Activated CD8-positive, alpha-beta memory T cell treated with anti-CD3 and anti-CD28 coated beads for 4 hours (primary cell): ENCODE data around the gene SMAP2.
A peak's percentile ranks its signal among the peaks of the same experiment; 100 is the strongest.
"Not testable (repeated sequence)": the region's sequence is repeated elsewhere in the genome, so short reads cannot be mapped to it uniquely, and the experiment has no call there.

Source experiments
- DNase-seq, 2 donors: peaks; one replicate each; pipeline ENCODE4 v3.0.0-alpha.2; 2020; ENCODE audit warnings: low read depth in 2 of 2

Gene SMAP2

DNA sequence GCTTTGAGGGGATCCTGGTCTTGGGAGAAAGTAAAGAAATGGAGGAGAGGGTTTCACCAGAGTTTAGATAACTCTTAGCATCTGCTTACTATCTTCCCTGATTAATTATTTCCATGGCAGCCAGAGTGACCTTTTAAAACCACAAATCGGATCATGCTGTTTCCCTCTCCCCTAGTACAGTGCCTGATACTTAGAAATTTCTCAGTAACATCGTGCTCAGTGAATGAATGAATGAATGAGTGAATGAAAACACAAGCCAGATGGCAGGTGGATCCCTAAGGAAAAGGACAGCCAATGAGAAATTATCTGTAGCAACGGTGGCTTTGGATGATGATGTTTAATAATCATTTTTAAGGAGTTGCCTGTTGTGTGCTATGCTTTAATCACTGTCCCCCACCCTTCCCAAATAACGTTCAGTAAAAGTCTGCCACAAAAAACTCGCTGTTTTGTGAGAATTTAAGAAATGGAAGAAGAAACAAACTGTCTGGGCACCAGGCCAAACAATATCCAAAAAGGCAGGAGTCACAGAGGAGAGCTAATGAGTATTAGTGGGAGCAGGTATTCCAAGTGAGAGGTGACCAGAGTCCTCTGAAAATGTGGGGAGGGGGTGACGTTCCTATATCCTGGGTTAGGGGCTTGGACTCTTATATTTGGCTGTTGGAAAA lies 737 bp upstream of the SMAP2 start:
- DNase-seq: no peak

DNA sequence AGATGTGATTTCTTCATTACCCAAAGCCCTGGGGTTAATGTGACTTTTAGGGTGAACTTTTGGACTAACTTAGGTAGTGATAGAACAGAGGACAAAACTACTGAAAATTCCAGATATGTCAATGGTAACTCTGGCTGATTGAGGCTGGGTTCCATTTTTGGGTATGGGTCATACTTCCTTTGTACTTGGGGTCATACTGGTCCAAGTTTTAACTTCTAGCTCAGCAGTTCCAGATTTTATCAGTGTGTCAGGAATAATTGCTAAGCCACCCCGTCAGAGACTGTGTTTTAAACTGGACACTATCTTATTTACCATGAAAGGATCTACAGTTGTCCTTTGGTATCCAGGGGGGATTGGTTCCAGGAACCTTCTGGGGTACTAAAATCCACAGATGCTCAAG lies 4.0 kb downstream of the SMAP2 start:
- DNase-seq: no peak

DNA sequence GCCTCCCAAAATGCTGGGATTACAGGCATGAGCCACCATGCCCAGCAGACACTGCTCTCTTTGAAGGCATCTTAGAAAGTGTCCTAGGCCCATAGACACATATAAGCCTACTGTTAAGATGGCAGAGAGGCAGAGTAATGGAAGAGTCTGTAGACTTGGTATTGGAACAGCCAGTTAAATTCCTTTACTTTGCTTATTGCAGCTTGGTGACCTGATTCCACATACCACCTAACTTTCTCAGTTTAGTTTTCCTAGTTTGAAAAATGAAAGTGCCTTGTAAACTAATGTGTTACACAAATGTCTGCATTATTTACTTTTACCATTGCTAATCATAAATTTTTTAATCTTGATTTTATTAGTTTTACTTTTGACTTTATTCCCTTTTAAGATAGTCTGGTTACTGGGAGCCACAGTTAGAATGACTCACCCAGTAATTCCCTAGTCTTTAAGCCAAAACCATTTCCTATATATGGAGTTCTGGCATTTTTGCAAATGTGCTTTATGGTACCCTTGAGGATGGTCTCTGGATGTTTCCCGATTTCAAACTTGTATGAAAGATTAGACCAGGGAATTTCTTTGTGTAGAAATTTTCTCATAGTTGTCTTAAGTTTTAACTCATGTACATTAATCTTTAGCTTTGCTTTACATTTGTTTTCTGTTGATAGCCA lies 6.4 kb downstream of the SMAP2 start:
- no peak for DNase-seq

DNA sequence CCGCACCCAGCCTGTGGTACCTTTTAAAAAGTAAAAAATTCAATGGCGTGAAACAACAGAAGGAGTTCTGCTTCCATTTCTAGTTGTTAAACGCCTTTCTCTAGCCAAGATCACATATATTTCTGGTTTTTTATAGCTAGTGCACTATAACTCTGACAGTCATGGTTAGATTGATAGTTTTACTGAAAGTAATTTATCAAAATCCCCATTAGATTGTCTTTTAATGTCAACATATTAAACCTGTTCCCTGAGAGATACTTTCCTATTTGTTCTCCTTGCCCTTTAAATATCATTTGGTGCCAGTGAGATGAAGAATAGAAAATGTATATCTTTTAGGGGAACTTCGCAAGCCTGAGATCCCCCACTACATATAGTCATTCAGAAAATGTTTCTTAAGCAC lies 7.3 kb downstream of the SMAP2 start:
- DNase-seq: no peak

DNA sequence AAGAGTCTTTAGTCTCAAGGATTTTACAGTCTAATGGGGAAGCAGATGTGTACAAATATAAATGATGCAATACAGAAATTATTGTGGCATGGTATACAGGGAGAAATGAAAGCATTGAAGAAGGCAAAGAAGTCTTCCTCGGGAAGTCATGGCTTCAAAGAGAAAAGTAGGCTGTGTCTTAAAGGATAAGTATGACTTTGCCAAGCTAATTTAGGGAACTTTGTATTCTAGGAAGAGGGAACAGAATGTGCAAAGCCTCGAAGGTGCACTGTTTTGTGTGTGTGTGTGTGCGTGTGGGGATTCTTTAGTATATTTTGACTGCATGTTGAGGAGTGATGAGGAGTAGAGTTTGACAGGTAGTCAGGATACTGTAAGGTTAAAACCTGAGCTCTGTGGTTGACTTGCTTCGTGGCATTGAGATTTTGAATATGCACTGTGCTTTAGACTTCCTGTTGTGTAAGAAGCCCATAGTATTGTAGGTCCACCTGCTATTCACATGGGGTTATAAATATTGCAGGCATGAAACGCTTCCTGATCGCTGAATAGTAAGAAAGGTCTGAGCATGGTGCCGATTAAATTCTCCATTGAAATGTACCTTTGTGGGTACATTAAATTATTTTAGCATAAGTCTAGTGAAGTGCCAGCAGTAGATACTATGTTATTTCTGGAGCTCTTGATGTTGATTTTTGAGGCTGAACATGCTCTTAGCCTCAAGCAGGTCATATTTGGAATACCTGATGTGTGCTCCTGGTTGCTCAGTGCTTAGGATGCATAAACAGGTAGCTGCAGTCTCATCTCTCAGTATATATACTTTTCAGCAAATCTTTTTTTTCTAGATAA lies 8.0 kb downstream of the SMAP2 start:
- DNase-seq: no peak

DNA sequence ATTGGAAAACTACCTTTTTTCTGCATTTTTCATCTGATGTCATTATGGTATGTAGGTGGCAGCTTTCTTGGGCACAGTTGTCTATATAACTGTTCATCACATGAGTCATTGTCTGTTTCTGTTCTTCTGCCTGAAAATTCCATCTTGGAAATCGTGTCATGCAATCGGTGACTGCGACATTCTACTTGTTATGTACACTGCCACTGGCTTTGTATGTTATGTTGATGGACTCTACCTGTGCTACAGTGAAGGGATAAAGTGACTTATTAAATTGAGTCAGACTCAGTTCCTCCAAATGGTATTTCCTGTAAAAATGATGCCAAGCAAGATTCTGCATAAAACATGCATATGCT lies 8.6 kb downstream of the SMAP2 start:
- DNase-seq: no peak

DNA sequence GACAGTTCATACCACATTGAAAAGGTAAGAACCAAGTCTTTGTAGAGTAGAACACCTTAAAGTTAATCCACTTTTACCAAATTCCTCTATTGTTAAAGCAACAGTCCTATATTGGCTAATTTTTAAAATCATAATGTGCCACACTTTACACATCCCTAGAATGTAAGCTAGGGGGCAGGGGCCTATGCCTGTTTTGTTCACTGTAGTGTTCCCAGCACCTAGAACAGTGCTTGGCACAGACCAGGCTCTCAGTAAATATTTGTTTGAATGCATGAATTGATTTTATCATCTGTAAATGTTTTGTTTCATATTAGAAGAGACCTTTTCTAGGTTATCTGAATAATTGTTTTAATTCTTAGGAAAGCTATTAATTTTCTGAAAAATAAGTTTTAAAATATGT lies 9.1 kb downstream of the SMAP2 start:
- DNase-seq: no peak

DNA sequence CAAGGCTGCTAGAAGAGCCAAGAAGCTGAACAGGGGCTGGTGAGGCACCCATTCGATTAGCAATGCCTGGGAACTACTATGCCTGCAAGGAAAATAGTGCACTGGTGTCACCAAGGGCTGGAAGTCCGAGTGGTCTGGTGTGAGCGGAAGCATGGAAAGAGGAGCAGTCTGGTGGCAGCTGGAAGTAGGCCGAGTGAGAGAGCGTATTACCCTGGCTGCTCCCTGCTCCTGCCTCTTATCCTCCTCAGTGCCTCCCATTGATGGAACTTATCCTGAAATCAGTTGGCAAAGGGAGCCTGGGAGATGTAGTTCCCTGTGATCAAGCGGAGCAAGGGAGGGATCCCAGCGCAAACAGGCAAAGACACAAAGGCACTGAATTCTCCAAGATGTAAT lies 9.6 kb downstream of the SMAP2 start:
- no peak for DNase-seq

DNA sequence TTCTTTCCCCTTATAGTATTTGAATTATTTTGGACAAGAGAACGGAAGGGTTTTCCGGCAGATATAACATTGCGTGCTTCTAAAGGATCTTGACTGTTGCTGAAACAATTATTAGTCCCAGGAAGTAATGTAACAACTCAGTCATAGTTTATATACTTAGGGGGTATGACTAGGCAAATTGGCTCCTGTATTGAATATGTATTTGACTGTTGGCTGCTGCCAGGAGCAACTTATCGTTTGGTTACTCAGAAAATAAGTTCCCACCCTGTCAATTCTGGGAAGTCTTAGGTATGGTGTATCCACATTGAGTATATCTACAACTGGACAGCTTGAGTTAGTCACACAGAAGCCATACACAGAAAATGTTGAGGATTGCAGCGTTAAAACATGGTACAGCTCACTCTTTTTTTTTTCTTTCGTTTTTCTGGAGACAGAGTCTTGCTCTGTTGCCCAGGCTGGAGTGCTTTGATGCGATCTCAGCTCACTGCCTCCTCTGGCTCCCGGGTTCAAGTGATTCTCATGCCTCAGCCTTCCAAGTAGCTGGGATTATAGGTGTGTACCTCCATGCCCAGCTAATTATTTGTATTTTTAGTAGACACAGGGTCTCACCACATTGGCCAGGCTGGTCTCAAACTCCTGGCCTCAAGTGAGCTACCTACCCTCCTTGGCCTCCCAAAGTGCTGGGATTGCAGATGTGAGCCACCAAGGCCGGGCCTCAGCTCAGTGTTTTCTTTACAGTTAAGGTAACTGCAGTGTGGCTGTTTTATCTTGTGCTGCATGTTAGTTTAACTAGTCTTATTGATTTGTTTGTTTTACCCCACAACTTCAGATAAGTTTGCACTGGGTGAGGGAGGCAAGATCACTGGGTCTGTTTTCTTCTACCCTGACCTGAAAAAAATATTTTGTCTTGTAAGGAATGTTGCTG lies 10.2 kb downstream of the SMAP2 start:
- DNase-seq: no peak

DNA sequence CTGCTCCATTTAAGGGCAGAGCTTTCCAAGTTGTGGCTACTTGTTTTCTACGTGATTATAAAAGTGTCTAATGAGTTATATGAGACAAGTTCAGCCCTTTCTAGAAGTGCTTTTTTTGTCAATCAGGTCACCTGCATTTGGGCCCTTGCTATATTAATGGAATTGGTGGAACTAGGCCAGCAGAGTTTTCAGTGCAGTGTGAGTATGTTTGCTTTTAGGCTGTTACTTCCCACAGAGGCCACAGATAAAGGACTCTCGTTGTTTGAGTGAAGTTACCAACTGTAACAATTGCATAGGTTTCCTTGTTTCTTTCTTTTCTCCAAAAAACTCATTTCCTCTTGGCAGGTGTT lies 10.9 kb downstream of the SMAP2 start:
- no peak for DNase-seq

DNA sequence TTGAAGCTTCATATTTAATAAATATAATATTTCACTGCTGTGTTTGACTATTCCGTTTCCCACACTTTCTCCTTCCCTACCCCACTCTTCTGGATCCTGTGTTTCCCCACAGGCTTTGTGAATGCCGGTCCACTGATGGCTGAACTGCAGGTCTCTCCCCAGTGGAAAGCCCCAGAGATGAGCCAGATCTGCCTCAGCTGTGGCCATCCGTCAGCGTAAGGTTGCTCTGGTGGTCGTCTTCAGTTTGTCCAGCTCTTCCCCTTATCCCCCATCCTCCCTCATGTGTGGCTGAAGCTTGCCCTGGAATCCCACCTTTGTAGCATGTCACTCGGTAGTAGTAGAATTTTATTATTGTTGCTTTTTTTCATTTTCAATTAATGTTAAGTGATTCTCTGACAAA lies 11.4 kb downstream of the SMAP2 start:
- DNase-seq: no peak

DNA sequence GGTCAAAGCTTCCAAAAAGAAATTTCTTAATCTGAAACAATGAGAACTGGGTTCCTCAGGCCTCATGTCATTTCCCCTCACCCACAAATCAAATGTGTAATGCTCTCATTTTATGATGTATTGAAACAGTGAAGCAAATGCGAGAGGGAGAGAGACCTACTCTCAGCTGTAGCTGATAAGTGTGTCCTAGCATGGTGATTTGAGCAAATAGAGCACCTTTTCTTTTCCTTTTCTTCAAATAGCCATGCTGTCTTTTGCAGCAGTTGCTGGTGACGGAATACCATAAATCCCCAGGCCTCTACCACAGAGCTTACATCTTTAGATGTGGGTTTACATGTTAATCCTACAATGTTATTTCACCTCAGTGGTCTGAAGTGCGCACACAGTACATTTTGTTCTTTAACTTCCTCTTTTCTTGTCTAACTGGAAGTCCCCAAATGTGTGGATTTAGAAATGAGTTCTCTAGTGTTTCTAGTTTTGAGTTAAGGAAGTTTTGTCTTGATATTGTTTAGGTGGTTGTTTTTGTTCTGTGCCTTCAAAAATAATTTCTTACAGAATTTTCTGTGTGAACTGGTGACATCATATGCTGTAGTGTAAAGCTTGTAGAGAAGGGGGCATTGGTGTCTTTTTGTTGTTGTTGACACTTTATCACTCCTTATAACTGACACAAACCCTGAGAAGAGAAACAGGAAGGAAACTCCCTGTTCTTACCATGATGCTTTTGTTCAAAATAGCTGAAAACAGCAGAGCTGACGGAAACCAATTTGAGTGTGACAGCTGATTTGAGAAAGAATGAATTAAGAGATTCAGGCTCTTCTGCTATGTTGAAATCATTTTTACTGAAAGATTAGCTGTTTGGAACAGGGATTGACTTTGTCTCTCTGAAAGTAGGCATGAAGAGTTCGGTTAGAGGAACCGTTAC lies 12.2 kb downstream of the SMAP2 start:
- peak in 1 of 2 donors; percentile 45 for DNase-seq

DNA sequence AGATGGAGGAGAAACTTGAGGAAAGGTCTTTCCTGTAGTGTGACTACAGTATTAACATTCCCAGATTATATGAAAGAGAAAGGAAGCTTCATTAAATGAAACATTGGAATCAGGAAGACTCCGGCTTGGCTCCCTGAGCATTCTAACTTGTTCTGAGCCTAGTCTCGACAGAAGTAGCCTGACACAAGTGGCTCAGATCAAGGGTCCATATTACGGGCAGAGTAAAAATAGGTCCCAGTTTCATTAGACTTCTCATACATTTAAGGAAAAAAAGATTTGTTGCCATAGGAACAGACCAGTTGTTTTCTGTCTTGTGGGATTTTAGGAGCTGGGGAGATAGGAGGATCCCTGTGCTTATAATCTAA lies 12.8 kb downstream of the SMAP2 start:
- DNase-seq: no peak

DNA sequence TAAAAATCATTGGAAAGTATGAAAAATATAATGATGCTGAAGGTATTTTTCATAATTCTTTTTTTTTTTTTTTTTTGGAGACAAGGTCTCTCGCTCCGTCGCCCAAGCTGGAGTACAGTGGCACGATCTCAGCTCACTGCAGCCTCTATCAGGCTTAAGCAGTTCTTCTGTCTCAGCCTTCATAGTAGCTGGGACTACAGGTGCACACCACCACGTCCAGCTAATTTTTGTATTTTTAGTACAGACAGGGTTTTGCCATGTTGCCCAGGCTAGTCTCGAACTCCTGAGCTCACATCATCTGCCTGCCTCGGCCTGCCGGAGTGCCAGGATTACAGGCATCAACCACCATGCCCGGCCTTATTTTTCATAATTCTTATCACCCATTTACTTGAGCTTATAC lies 13.3 kb downstream of the SMAP2 start:
- DNase-seq: no peak

DNA sequence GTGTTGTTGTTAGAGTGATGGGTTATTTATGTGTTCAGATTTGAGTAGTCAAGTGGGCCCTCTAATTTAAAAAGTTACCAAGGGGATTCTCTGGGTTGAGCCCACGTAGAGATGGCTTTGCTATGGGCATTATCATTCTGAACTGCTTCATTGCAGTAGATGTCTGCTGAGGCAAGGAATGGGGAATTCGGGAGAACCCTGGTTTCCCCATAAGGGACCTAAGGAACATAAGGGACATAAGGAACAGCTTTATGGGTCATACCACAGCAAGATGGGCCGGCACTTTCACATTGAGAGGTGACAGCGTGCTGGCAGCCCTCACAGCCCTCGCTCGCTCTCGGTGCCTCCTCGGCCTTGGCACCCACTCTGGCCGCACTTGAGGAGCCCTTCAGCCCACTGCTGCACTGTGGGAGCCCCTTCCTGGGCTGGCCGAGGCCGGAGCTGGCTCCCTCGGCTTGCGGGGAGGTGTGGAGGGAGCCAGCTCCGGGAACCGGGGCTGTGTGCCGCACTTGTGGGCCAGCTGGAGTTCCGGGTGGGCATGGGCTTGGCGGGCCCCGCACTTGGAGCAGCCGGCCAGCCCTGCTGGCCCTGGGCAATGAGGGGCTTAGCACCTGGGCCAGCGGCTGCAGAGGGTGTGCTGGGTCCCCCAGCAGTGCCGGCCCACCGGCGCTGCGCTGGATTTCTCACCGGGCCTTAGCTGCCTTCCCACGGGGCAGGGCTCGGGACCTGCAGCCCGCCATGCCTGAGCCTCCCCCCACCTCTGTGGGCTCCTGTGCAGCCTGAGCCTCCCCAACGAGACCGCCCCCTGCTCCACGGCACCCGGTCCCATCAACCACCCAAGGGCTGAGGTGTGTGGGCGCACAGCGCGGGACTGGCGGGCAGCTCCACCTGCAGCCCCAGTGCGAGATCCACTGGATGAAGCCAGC lies 14.1 kb downstream of the SMAP2 start:
- not testable (repeated sequence) for DNase-seq

DNA sequence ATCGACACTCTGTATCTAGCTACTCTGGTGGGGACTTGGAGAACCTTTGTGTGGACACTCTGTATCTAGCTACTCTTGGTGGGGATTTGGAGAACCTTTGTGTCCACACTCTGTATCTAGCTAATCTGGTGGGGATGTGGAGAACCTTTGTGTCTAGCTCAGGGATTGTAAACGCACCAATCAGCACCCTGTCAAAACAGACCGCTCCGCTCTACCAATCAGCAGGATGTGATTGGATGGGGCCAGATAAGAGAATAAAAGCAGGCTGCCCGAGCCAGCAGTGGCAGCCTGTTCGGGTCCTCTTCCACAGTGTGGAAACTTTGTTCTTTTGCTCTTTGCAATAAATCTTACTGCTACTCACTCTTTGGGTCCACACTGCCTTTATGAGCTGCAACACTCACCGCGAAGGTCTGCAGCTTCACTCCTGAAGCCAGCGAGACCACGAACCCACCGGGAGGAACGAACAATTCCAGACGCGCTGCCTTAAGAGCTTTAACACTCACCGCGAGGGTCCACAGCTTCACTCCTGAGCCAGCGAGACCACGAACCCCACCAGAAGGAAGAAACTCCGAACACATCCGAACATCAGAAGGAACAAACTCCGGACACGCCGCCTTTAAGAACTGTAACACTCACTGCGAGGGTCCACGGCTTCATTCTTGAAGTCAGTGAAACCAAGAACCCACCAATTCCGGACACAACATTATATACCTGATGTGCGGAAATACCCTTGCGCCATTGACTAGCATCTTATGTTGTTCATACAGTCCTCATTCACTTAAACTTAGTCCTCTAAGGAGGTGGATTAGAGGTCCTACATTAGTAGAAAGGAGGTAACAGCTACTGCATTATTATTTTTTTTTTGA lies 15.2 kb downstream of the SMAP2 start:
- DNase-seq: not testable (repeated sequence)

DNA sequence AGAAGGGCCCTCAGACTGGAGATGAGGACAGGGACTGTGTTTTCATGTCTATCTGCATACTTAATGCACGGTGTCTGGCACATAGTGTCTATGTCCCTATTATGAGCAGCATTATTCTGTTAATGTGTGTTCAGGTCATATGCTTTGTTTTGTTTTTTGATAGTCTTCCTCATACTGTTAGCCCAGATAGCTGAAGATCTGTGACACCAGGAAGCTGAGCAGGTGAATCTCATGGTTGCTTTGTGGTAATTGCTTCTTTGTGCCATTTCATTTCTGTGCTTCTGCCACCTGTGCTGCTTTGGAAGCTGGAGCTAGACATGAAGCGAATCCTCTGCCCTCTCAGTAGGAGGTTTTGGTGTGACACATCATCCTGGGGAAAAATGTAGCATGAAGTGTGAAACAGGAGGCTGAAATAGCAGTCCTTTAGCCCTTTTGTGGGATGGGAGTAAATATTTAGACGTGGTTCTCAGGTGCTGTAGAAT lies 15.8 kb downstream of the SMAP2 start:
- DNase-seq: no peak

DNA sequence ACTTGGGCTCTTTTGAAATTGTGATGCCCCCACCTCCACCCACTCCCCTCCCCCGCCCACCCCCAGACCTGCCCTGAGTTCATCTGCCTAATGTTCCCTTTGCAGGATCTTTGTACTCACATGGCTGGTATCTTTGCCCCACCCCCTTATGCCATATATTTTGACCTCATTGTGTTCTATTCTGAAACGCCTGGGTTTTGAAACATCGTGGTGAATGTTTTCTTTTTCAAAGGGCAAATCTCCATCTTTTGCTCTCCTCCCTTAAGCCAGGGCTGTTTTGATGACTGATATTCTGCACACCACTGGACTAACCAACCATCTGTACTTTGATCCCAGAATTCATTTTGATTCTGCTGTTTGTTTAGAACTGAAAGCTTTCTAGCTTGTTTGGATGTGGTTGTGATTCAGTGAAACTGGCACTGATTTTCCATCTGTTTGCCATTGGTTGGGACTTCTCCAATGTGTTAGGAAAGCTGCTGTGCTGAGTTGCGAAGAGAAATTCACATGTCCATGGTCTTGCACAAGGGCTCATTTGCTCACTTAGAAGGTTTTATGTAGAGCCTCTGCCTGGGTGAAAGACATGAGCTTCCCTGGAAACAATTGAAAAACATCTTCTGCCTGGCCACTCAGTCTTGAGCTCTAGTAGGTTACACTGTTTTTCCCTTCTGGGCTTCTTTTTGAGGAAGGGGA lies 16.5 kb downstream of the SMAP2 start:
- DNase-seq: no peak
